Ammon's horn (tissue), 1 donor: ENCODE measurements around the gene ATXN10.
"Not testable (repeated sequence)": the region's sequence is repeated elsewhere in the genome, so short reads cannot be mapped to it uniquely, and the experiment has no call there.

Experiments used
- DNase-seq: peaks from one replicate; pipeline ENCODE4 v3.0.0-alpha.2; 2016; ENCODE audit warnings: low spot score

Gene ATXN10, protein sequence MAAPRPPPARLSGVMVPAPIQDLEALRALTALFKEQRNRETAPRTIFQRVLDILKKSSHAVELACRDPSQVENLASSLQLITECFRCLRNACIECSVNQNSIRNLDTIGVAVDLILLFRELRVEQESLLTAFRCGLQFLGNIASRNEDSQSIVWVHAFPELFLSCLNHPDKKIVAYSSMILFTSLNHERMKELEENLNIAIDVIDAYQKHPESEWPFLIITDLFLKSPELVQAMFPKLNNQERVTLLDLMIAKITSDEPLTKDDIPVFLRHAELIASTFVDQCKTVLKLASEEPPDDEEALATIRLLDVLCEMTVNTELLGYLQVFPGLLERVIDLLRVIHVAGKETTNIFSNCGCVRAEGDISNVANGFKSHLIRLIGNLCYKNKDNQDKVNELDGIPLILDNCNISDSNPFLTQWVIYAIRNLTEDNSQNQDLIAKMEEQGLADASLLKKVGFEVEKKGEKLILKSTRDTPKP

DNA sequence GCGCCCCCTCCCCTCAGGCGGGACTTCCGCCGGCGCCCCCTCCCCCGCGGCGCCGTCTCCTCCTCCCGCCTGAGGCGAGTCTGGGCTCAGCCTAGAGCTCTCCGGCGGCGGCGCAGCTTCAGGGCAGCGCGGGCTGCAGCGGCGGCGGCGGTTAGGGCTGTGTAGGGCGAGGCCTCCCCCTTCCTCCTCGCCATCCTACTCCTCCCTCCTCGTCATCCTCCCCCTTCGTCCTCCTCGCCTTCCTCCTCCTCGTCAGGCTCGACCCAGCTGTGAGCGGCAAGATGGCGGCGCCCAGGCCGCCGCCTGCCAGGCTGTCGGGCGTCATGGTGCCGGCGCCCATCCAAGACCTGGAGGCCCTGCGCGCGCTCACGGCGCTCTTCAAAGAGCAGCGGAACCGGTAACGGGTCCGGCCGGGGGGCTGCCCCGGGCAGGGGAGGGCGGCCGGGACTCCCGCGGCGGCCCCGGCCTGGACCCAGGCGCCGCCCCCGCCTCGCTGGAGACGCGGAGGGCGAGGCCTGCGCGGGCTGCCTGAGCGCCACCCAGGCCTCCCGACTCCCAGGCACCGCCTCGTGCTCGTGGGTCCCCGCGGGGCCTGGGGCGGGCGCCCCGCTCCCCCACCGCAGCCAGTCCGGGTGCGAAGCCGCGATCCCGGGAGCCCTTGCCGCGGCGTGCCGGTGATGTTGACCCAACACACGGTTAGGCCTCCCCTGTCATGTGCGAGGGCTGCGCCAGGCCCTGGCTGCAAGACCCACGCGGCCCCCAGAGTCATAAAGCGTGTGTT is at the start of gene ATXN10:
Gene ATXN10, plus strand, starts transcription at position 52 of the 781 bp plus-strand sequence. Its CDS starts 230 bp downstream, at position 282.
- peak; percentile 81 for DNase-seq

DNA sequence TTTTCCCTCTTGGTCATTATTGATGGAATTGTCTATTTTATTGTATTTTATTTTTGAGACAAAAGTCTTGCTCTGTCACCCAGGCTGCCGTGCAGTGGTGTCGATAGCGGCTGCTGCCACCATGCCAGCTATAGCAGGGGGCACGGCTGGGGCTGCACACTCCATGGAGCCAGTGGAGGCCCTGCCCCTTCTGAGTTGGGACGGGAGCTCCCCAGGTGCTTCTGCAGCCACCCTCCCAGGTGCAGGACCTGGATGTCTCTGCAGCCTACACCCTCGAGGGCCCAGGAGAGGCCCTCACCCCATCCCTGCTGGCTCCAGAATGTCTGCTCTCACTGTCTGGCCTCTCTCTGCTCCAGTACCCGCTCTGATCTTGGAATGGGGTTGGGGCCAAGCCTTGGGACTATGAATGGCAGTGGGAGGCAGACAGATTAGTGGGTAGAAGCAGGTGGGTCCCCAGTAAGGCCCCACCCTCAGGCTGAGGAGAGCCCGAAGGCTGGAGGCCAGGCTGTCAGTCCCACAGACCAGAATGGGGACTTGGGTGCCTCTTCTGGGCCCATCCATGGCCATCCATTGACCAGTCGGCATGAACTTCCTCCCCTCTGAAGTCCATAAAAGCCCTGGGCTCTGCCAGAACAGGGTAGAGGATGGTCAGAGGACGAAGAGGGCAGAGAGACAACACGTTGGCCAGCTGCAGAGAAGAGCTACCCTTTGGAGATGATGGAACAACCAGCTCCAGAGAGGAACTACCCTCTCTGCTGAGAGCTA is 49.6 kb upstream of the ATXN10 start:
- DNase-seq: no peak

DNA sequence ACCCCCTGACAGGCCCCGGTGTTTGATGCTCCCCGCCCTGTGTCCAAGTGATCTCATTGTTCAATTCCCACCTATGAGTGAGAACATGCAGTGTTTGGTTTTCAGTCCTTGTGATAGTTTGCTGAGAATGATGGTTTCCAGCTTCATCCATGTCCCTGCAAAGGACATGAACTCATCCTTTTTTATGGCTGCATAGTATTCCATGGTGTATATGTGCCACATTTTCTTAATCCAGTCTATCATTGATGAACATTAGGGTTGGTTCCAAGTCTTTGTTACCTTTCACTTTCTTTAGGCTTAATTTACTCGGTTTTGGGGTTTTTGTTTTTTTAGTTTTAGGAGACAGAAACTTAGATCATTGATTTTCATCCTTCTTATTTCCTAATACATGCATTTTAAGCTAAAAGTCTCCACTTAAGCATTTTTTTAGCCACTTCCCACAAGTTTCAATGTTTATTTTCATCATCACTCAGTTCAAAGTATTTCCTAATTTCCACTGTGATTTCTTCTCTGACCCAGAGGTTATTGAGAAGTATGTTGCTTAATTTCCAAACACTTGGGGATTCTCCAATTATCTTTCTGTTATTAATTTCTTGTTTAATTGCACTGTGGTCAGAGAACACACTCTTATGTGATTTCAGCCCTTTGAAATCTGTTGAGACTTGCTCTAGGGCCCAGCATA is 48.0 kb upstream of the ATXN10 start:
- not testable (repeated sequence) for DNase-seq

DNA sequence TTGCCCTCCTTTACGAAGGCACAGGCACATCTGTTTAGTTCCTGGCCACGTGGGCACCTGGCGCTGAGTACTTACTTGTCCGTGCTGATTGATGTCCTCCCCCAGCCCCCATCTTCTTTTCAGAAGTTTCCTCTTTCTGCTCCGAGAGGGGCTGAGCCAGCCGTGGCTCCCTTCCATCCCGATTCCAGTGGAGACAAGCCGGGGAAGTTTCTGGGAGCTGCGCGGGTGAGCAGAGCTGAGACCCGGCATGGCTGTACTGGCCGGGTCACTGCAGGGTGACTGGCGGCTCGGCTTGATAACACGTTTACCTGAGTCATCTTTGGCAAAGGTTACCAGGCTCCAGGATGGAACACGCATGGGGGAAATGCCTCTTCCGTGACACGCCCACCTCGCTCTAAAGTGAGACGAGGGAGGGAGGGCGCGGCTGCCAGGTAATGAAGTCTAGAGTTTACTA is 45.4 kb upstream of the ATXN10 start:
- DNase-seq: no peak

DNA sequence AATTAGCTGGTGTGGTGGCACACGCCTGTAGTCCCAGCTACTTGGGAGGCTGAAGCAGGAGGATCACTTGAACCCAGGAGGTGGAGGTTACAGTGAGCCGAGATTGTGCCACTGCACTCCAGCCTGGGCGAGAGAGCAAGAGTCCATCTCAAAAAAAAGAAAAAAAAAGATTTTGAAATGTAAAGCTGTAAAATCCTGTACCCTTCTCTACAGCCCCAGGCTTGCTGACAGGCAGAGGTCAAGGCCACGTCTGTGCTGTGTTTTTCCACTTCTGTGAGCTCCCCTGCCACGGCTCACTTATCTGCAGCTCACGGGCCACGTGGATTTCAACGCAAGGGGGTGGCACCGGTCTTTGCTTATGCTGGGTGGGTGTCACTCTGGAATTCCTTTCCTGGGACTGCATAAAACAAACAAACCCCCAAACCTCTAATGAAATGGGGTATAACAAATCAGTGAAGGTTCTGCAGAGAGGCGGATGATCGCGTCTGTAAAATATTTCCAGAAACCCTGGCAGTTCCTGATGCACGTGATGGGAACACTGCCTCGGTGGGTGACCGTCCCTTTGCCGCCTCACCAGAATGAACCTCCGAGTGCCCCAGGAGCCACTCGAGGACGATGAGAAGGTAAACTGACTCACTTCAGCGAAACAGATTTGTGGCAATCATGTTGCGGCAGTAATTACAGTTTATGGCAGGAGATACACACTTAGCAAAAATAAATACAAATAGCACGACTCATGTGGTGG is 44.0 kb upstream of the ATXN10 start:
- DNase-seq: no peak

DNA sequence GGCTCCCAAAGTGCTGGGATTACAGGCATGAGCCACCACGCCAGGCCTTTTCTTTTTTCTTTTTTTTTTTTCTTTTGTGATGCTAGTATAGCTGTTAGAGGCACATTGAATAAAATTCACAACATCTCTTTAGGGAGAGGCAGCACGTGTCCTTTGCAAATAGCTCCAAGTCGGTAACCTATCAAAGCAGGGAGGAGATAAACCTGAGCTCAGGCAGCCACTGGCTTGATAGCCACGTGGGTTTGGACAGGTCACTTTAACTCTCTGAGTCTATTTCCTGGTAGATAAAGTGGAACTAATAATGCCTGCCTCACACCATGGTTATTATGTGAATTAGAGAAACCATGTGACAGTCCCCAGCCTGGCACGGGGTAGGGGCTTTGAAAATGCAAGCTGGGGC is 43.1 kb upstream of the ATXN10 start:
- no peak for DNase-seq

DNA sequence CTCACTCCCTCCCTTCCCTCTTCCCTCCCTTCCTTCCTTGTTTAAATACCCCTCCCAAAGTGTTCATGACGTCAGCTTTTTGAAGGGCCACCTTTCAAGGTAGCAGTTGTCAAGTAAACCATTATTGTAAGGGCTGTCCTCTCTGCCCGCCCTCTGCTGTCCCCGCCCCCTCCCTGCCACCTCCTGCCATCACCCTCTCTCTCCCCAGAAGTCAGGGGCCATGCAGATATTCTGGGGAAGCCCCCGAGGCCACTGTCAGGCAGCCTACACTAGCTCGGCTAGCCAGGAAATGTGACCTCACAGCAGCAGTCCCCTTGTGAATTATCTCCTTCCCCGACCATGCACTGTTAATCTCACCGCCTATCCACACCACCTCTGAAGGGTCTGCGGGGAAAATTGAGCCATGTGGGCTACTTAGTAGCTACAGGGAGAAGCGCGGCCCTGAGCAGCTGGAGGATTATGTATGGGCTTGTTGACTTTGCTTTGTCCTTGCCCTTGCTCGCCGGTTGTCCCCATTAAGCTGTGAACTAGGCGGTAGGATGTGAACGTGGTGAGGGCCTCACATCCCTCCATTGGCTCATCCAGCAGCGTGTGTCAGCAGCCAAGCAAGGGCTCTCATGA is 42.1 kb upstream of the ATXN10 start:
- no peak for DNase-seq

DNA sequence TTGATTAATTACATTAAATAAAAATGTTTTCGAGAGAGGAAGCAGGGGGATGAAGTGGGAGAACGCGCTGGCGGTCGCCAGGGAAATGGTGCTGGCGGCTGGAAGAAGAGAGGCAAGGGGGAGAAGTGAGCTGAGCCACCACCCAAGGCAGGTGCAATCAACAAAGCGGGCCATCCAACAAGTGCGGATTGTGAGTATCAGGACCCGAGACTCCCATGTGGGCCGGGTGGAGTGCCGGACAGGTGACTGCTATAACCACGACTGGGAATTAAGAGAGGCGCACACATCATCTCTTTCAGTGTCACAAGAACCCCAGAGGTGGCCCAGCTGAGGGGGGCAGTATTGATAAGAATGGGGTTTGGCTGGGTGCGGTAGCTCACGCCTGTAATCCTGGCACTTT is 41.2 kb upstream of the ATXN10 start:
- no peak for DNase-seq

DNA sequence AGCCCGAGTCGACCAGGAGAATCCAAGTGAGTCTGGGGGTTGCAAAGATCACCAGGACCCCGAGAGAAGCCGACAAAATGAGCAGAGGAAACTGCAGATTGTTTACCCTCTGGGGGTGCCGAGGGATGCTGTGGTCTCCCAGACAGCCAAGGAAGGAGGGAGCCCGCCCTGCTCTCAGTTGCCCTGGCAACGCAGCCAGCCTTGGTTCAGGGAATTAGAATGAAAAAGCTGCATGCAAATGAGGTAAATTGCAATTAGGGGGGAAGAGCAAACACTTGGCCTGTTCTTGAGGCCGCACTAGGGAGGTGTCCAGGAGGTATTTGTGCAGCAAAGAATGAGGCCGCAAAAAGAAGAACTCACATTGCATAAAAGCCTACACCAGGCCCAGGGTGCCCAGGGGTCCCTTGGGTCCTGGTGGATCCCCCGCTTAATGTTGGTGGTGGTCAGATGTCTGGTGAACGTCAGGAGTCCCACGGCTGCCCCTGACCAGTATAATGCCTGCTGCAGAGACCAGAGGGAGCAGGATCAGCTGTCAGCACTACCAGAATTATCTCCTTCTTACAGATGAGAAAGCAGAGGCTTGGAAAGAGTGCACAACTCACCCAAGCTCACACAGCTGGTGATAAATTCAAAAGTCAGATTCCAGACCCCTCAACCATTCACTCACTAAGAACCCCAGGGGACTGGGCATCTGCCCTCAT is 40.3 kb upstream of the ATXN10 start:
- peak; percentile 60 for DNase-seq

DNA sequence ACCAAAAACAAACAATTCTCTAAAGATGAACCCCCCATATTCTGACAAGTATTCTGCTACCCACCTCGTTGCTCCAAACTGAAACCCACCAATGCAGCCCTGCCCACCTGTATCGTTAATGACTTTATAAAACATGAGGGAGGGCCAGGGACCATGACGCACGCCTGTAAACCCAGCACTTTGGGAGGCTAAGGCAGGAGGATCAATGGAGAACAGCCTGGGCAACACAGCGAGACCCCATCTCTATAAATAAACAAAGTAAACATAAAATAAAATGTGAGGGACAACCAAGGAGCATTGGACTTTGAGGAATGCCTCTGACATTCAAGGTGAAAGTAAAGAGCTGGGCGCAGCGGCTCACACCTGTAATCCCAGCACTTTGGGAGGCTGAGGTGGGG is 39.8 kb upstream of the ATXN10 start:
- DNase-seq: no peak

DNA sequence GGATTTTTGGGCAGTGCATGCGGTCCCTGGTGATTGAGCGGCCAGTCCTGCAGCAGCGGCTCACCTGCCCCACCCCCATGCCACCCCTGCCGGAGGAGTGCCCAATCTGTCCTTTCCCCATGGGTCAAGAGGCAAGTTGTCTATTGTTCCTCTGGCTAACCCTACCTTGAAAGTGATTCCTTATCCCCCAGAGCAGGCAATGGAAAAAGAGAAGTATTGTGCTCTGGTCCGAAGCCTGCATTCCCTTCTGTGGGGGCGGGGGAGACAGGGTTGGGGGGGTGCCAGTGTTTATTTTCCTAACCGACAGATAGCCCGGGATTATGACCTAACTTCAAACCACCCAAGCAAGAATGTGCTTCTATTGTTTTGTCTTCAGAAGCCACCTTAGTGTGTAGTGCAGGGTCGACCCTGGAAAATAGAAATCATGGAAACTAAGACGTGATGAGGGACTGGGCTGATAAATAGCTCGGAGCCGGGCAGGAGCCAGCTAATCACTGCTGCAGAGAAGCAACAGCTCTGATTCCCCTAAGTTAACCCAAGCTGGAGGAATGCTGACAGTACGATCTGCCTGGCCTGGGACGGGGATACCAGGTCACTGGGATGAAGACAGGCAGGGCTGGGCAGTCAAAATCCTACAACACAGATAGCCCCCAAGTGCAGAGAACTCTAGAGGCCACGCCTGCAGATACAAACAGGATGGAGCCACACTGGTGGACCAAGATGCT is 38.7 kb upstream of the ATXN10 start:
- DNase-seq: no peak

DNA sequence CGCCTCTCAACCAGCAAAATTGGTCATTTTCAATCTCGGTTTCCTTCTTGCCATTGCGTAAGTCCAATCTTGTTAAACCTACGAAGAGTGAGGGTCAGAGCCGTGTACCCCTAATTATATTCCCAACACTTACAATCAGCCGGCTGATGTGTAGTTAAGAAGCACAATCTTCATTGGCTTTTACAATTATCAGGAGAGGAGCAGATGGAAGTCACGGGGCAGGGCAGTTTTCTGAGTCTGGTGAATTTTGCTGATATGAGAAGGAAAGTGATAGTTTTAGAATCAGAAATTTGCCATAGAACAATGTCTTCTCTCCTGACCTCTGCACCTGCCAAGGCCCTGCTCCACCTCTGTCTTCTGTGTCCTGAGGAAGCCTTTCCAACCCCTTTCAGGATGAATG is 35.0 kb upstream of the ATXN10 start:
- DNase-seq: no peak

DNA sequence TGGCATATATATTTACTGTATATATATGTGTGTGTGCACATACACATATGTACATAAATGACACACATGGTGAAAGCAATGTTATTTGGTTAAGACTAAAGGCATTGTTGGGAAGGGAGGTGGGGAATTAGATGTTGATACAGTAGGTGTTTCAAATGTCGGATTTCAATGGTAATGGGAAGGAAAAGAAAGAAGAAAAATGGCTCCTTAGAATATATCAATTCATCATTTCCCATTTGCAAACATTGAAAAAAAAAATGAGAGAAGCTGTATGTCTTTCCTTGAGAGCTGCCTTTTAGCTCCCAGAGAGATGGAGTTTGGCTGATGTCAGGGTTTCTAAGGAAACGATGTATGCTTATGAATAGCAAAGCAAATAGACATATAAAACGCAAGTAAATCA is 33.4 kb upstream of the ATXN10 start:
- no peak for DNase-seq

DNA sequence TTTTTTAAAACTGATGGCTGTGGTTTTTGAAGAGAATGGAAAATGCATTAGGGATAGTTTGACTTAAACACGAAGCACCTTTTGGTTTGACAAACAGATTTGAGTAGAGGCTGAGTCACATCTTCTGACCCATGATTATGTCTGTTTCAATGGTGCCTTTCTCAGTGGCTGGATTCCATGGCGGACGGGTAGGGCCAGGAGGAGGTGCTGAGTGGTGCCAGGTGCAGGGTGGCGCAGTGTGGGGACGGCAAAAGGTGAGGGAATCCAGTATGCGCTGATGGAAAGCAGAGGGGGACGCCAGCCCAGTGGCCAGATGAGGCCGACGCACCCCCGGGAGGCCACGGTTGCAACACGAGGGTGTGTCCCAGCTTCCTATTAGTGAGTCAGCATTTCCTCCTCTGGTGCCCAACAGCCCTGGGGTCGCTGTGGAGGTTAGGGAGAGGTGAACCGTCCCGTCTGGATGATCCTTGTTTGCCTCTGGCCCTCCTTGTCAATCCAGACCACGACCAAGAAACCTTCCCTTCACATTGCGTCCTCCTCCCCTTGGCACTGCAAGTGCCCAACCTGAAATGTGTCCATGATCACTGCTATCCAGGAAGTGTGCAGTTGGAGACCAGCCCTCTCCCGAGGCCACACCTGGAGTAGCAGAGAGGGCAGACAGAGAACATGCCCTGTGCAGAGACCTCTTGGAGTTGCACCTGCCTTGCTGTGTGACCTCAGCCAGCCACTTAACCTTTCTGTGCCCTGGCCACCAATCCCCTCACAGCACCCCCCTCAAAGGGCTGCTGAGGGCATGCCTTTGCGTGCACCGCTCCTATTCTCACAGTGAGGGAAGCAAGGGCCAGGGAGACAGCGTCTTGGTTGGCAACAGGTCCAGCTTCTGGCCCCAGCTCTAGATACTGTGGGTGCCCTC is 32.5 kb upstream of the ATXN10 start:
- no peak for DNase-seq

DNA sequence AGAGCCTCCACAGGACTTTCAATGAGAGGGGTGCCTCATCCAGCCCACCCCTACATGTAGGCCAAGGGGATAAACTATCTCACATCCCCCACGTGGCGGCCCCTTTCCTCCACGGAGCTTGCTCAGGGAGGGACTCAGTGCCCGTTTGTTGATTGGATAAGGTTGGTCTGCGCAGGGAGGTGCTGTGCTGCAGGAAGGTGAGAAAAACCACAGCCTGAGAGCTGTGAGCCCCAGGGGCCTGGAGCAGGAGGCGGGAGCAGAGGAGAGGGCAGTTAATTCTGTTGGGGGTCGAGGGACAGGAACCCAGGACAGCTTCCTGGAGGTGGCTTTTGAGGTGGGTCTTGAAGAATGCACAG is 31.9 kb upstream of the ATXN10 start:
- DNase-seq: no peak

DNA sequence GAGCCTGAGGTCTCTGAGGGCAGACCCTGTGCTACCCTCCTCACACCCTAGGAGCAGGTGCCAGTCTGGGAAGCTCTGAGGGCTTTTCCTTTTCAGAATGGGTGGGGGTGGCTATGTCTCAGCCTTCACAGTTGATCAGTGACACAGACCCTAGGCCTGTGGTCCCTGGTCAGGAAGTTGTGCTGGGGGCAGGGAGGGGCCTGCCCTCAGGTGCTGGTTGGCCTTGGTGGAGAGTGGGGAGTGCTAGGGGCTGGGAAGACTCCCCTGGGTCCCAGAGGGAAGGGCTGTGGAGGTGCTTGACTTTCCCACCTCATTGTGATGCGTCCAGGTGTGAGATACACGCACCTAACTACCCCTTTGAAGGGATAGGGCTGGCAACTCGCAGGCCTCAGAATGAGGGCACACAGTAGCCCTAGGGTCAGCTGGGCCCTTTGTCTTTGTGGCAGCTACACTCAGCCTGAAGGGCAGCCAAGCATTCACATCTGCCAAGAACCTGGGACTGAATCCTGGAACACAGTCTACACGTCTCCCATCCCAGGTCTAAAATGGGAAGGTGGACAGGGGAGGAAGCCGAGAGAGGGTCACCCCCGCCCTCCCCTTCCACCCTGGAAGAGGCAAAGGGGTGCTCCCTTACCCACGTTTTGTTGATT is 31.2 kb upstream of the ATXN10 start:
- DNase-seq: no peak

DNA sequence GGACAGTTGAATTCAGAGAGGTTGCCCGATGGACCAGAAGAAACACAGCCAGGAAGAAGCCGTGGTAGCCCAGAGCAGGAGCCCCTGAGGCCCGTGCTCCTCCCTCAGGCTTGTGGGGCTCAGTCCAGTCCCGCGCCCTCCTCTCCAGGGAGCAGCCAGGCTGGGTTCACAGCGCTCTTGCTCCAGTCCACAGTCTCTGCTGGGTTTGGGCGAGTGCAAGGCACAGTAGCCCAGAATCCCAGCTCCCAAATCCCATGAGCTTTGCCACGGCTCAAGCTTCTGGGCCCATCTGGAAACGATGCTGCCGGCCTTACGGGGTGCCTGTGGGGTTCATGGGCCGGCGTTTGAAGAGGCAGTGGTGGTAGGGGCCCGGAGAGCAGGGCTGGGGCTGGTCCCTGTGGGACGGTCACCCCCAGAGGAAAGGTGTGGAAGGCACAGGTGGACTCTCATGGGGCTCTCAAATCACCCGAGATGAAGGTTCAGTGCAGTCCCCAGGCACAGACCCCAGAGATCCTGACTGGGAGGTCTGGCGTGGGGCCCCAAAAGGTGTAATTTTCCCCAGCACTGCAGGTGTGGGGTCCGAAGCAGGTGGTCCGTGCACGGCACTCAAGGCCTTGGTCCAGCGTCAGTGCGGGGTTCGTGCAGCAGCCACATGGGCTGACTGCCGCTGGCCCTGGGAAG is 30.6 kb upstream of the ATXN10 start:
- no peak for DNase-seq
